ENCODE results near the gene VAV2.

VAV2 gene

GRCh38 chr9:133716564-133717112, 275.5 kb downstream of the VAV2 start:
- no peak overlapping the region for H3K4me3 ChIP-seq (ENCODE audit: low read length)
- no peak overlapping the region for H3K56ac ChIP-seq (ENCODE audit: low read length)
- H4K8ac ChIP-seq (ENCODE audit: low read depth, low read length) = no peak overlapping the region
- no CpG with 5 or more reads among the region's 8 CpGs for WGBS (ENCODE audit: extremely low coverage, insufficient coverage, low lambda C conversion rate)
- H4K5ac ChIP-seq (ENCODE audit: low read length) = no peak overlapping the region
- H3K4me1 ChIP-seq (ENCODE audit: control insufficient read depth, low read depth, low read length) = no peaks in the 10 kb centered on the region
- H3K4ac ChIP-seq (ENCODE audit: low read depth, low read length) = no peak overlapping the region
- no peak overlapping the region for H3K4me2 ChIP-seq (ENCODE audit: low read length)
- H3K27me3 ChIP-seq (ENCODE audit: insufficient read depth, low read length, poor library complexity) = no peaks in the 10 kb centered on the region
- H2AK5ac ChIP-seq (ENCODE audit: low read length) = no peak overlapping the region
- no peak overlapping the region for H3K9ac ChIP-seq (ENCODE audit: low read length)
- no peak overlapping the region for H3K18ac ChIP-seq (ENCODE audit: low read length)
- H2BK120ac ChIP-seq (ENCODE audit: low read depth, low read length) = no peak overlapping the region
- no peak overlapping the region for H3K27ac ChIP-seq (ENCODE audit: low read depth, low read length)
- no peak overlapping the region for H2BK15ac ChIP-seq (replicated peaks; ENCODE audit: low read depth)
- H3K23ac ChIP-seq (ENCODE audit: low read length) = no peak overlapping the region
- no peaks in the 10 kb centered on the region for H3K79me2 ChIP-seq (ENCODE audit: control insufficient read depth, insufficient read depth, low read length)
- H2BK5ac ChIP-seq (ENCODE audit: low read length) = no peak overlapping the region
- H3K36me3 ChIP-seq (ENCODE audit: control insufficient read depth, insufficient read depth, low read length) = no peaks in the 10 kb centered on the region
- no peaks in the 10 kb centered on the region for H3K79me1 ChIP-seq (ENCODE audit: low read length)
- no peak for DNase-seq

- H3K79me1 ChIP-seq (ENCODE audit: low read length) = no peaks in the 10 kb centered on the region
- H3K4ac ChIP-seq (ENCODE audit: low read depth, low read length) = no peak overlapping the region
- no peak overlapping the region for H3K4me2 ChIP-seq (ENCODE audit: low read length)
- H3K56ac ChIP-seq (ENCODE audit: low read length) = no peak overlapping the region
- no peak overlapping the region for H4K5ac ChIP-seq (ENCODE audit: low read length)
- no peak for DNase-seq
- H3K4me3 ChIP-seq (ENCODE audit: low read length) = no peak overlapping the region
- H3K27me3 ChIP-seq (ENCODE audit: insufficient read depth, low read length, poor library complexity) = no peaks in the 10 kb centered on the region
- H2BK15ac ChIP-seq (replicated peaks; ENCODE audit: low read depth) = no peak overlapping the region
- no peak overlapping the region for H3K9ac ChIP-seq (ENCODE audit: low read length)
- H3K79me2 ChIP-seq (ENCODE audit: control insufficient read depth, insufficient read depth, low read length) = no peaks in the 10 kb centered on the region
- H3K36me3 ChIP-seq (ENCODE audit: control insufficient read depth, insufficient read depth, low read length) = no peaks in the 10 kb centered on the region
- H2BK5ac ChIP-seq (ENCODE audit: low read length) = no peak overlapping the region
- H2BK120ac ChIP-seq (ENCODE audit: low read depth, low read length) = no peak overlapping the region
- no peak overlapping the region for H4K8ac ChIP-seq (ENCODE audit: low read depth, low read length)
- H3K27ac ChIP-seq (ENCODE audit: low read depth, low read length) = no peak overlapping the region
- no peak overlapping the region for H2AK5ac ChIP-seq (ENCODE audit: low read length)
- no CpG with 5 or more reads among the region's 21 CpGs for WGBS (ENCODE audit: extremely low coverage, insufficient coverage, low lambda C conversion rate)
- H3K23ac ChIP-seq (ENCODE audit: low read length) = no peak overlapping the region
- H3K4me1 ChIP-seq (ENCODE audit: control insufficient read depth, low read depth, low read length) = no peaks in the 10 kb centered on the region
- no peak overlapping the region for H3K18ac ChIP-seq (ENCODE audit: low read length)
Observed at GRCh38 chr9:133715866-133716563, 276.1 kb downstream of the VAV2 start.

- WGBS (ENCODE audit: extremely low coverage, insufficient coverage, low lambda C conversion rate) = no CpG with 5 or more reads among the region's 23 CpGs
- no peak overlapping the region for H3K27ac ChIP-seq (ENCODE audit: low read depth, low read length)
- H3K4ac ChIP-seq (ENCODE audit: low read depth, low read length) = no peak overlapping the region
- H3K9ac ChIP-seq (ENCODE audit: low read length) = no peak overlapping the region
- DNase-seq = no peak
- H3K79me1 ChIP-seq (ENCODE audit: low read length) = no peaks in the 10 kb centered on the region
- no peak overlapping the region for H2BK120ac ChIP-seq (ENCODE audit: low read depth, low read length)
- H3K18ac ChIP-seq (ENCODE audit: low read length) = no peak overlapping the region
- no peak overlapping the region for H4K5ac ChIP-seq (ENCODE audit: low read length)
- no peaks in the 10 kb centered on the region for H3K36me3 ChIP-seq (ENCODE audit: control insufficient read depth, insufficient read depth, low read length)
- no peaks in the 10 kb centered on the region for H3K79me2 ChIP-seq (ENCODE audit: control insufficient read depth, insufficient read depth, low read length)
- H3K4me1 ChIP-seq (ENCODE audit: control insufficient read depth, low read depth, low read length) = no peaks in the 10 kb centered on the region
- H3K4me3 ChIP-seq (ENCODE audit: low read length) = no peak overlapping the region
- no peak overlapping the region for H3K4me2 ChIP-seq (ENCODE audit: low read length)
- H3K27me3 ChIP-seq (ENCODE audit: insufficient read depth, low read length, poor library complexity) = no peaks in the 10 kb centered on the region
- H3K56ac ChIP-seq (ENCODE audit: low read length) = no peak overlapping the region
- H2AK5ac ChIP-seq (ENCODE audit: low read length) = no peak overlapping the region
- H2BK15ac ChIP-seq (replicated peaks; ENCODE audit: low read depth) = no peak overlapping the region
- H4K8ac ChIP-seq (ENCODE audit: low read depth, low read length) = no peak overlapping the region
- H3K23ac ChIP-seq (ENCODE audit: low read length) = no peak overlapping the region
- H2BK5ac ChIP-seq (ENCODE audit: low read length) = no peak overlapping the region
Observed at GRCh38 chr9:133715295-133715865, 276.7 kb downstream of the VAV2 start.

- no peak overlapping the region for H3K23ac ChIP-seq (ENCODE audit: low read length)
- no peak overlapping the region for H2BK15ac ChIP-seq (replicated peaks; ENCODE audit: low read depth)
- H3K4me2 ChIP-seq (ENCODE audit: low read length) = no peak overlapping the region
- no peaks in the 10 kb centered on the region for H3K79me1 ChIP-seq (ENCODE audit: low read length)
- no peak overlapping the region for H3K27ac ChIP-seq (ENCODE audit: low read depth, low read length)
- H2AK5ac ChIP-seq (ENCODE audit: low read length) = no peak overlapping the region
- H3K27me3 ChIP-seq (ENCODE audit: insufficient read depth, low read length, poor library complexity) = no peaks in the 10 kb centered on the region
- H3K4me3 ChIP-seq (ENCODE audit: low read length) = no peak overlapping the region
- H3K4me1 ChIP-seq (ENCODE audit: control insufficient read depth, low read depth, low read length) = no peaks in the 10 kb centered on the region
- H3K4ac ChIP-seq (ENCODE audit: low read depth, low read length) = no peak overlapping the region
- no peak overlapping the region for H3K18ac ChIP-seq (ENCODE audit: low read length)
- whole genome bisulfite sequencing (ENCODE audit: extremely low coverage, insufficient coverage, low lambda C conversion rate) = no CpG with 5 or more reads among the region's 15 CpGs
- H3K36me3 ChIP-seq (ENCODE audit: control insufficient read depth, insufficient read depth, low read length) = no peaks in the 10 kb centered on the region
- H4K5ac ChIP-seq (ENCODE audit: low read length) = no peak overlapping the region
- H3K56ac ChIP-seq (ENCODE audit: low read length) = no peak overlapping the region
- no peak overlapping the region for H2BK5ac ChIP-seq (ENCODE audit: low read length)
- no peaks in the 10 kb centered on the region for H3K79me2 ChIP-seq (ENCODE audit: control insufficient read depth, insufficient read depth, low read length)
- H4K8ac ChIP-seq (ENCODE audit: low read depth, low read length) = no peak overlapping the region
- no peak overlapping the region for H2BK120ac ChIP-seq (ENCODE audit: low read depth, low read length)
- peak; percentile 72 for DNase-seq
- no peak overlapping the region for H3K9ac ChIP-seq (ENCODE audit: low read length)
Observed at GRCh38 chr9:133714606-133715294, 277.4 kb downstream of the VAV2 start.

- no peak overlapping the region for H4K5ac ChIP-seq (ENCODE audit: low read length)
- no peaks in the 10 kb centered on the region for H3K4me1 ChIP-seq (ENCODE audit: control insufficient read depth, low read depth, low read length)
- H2BK120ac ChIP-seq (ENCODE audit: low read depth, low read length) = no peak overlapping the region
- WGBS (ENCODE audit: extremely low coverage, insufficient coverage, low lambda C conversion rate) = no CpG with 5 or more reads among the region's 18 CpGs
- no peak overlapping the region for H3K56ac ChIP-seq (ENCODE audit: low read length)
- H3K18ac ChIP-seq (ENCODE audit: low read length) = no peak overlapping the region
- no peaks in the 10 kb centered on the region for H3K36me3 ChIP-seq (ENCODE audit: control insufficient read depth, insufficient read depth, low read length)
- no peak overlapping the region for H3K4ac ChIP-seq (ENCODE audit: low read depth, low read length)
- H3K23ac ChIP-seq (ENCODE audit: low read length) = no peak overlapping the region
- H2BK15ac ChIP-seq (replicated peaks; ENCODE audit: low read depth) = no peak overlapping the region
- no peak overlapping the region for H3K27ac ChIP-seq (ENCODE audit: low read depth, low read length)
- no peak overlapping the region for H3K9ac ChIP-seq (ENCODE audit: low read length)
- no peak overlapping the region for H3K4me2 ChIP-seq (ENCODE audit: low read length)
- no peak overlapping the region for H4K8ac ChIP-seq (ENCODE audit: low read depth, low read length)
- H3K4me3 ChIP-seq (ENCODE audit: low read length) = no peak overlapping the region
- H2BK5ac ChIP-seq (ENCODE audit: low read length) = no peak overlapping the region
- no peaks in the 10 kb centered on the region for H3K79me1 ChIP-seq (ENCODE audit: low read length)
- no peaks in the 10 kb centered on the region for H3K27me3 ChIP-seq (ENCODE audit: insufficient read depth, low read length, poor library complexity)
- no peak overlapping the region for H2AK5ac ChIP-seq (ENCODE audit: low read length)
- H3K79me2 ChIP-seq (ENCODE audit: control insufficient read depth, insufficient read depth, low read length) = no peaks in the 10 kb centered on the region
- no peak for DNase-seq
Observed at GRCh38 chr9:133713960-133714495, 278.1 kb downstream of the VAV2 start.

All from mesendoderm (in vitro differentiated cells).